ENCODE data around the gene KIDINS220.

DNA sequence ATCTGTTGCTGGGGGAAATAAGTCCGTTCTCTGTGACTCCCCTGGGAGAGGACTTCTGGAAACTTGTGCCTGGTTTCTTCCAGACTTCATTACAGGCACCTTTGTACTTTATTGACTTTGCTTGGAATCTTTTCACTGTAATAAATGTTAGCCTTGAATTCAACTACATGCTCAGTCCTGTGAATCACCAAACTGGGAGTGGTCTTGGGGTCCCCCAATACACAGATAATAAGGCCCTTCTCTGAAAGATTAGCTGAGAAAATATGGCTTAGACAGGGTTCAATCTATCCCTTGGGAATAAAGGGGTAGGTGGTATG, 48.7 kb upstream of the KIDINS220 start:
- TF ChIP-seq, protein P1, sequence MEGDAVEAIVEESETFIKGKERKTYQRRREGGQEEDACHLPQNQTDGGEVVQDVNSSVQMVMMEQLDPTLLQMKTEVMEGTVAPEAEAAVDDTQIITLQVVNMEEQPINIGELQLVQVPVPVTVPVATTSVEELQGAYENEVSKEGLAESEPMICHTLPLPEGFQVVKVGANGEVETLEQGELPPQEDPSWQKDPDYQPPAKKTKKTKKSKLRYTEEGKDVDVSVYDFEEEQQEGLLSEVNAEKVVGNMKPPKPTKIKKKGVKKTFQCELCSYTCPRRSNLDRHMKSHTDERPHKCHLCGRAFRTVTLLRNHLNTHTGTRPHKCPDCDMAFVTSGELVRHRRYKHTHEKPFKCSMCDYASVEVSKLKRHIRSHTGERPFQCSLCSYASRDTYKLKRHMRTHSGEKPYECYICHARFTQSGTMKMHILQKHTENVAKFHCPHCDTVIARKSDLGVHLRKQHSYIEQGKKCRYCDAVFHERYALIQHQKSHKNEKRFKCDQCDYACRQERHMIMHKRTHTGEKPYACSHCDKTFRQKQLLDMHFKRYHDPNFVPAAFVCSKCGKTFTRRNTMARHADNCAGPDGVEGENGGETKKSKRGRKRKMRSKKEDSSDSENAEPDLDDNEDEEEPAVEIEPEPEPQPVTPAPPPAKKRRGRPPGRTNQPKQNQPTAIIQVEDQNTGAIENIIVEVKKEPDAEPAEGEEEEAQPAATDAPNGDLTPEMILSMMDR (IDR thresholded peaks at IDR 0.05; ENCODE audit: borderline replicate concordance, extremely low read depth, low read length, poor library complexity, severe bottlenecking), result no peak
- no peak for TF ChIP-seq EZH2 (IDR thresholded peaks at IDR 0.05; ENCODE audit: borderline replicate concordance, low read depth, low read length, severe bottlenecking)
